Astrocyte of the cerebellum (primary cell): ENCODE data around the gene CHST4.

Source experiments
- DNase-seq: peaks from one replicate; pipeline ENCODE4 v3.0.0-alpha.2; 2011; ENCODE audit warnings: low read depth
- H3K4me3 ChIP-seq: 2 replicates; pipeline ENCODE4 v1.5.1; 2011; ENCODE audit warnings: mild to moderate bottlenecking, low read depth, low read length, moderate library complexity
- CTCF ChIP-seq: IDR thresholded peaks from 2 replicates; pipeline ENCODE4 v1.5.1; 2012; ENCODE audit warnings: low read length, low read depth, moderate library complexity, mild to moderate bottlenecking; ENCODE audit errors: missing control alignments
- in situ Hi-C: cut with HindIII; loops from 2 replicates; pipeline ENCODE4 v1.10.0; 2017; ENCODE audit warnings: low sequenced_read_pairs

Gene CHST4

GRCh38 chr16:71532366-71532765 lies 6.1 kb downstream of the CHST4 start:
- no peak for DNase-seq
- H3K4me3 ChIP-seq, result no peak overlapping the region
- TF ChIP-seq CTCF, result no peak
- in situ Hi-C loops, result no loop called here

DNA sequence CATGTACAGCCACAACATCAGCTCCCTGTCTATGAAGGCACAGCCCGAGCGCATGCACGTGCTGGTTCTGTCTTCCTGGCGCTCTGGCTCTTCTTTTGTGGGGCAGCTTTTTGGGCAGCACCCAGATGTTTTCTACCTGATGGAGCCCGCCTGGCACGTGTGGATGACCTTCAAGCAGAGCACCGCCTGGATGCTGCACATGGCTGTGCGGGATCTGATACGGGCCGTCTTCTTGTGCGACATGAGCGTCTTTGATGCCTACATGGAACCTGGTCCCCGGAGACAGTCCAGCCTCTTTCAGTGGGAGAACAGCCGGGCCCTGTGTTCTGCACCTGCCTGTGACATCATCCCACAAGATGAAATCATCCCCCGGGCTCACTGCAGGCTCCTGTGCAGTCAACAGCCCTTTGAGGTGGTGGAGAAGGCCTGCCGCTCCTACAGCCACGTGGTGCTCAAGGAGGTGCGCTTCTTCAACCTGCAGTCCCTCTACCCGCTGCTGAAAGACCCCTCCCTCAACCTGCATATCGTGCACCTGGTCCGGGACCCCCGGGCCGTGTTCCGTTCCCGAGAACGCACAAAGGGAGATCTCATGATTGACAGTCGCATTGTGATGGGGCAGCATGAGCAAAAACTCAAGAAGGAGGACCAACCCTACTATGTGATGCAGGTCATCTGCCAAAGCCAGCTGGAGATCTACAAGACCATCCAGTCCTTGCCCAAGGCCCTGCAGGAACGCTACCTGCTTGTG lies 10.7 kb downstream of the CHST4 start:
- TF ChIP-seq CTCF, result no peak
- in situ Hi-C loops, result no loop called here
- no peak overlapping the region for H3K4me3 ChIP-seq

DNA sequence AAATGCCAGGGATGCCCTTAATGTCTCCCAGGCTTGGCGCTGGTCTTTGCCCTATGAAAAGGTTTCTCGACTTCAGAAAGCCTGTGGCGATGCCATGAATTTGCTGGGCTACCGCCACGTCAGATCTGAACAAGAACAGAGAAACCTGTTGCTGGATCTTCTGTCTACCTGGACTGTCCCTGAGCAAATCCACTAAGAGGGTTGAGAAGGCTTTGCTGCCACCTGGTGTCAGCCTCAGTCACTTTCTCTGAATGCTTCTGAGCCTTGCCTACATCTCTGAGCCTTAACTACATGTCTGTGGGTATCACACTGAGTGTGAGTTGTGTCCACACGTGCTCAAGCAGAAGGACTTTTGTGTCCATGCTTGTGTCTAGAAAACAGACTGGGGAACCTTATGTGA lies 11.4 kb downstream of the CHST4 start:
- peak; percentile 31 for DNase-seq
- in situ Hi-C loops, result no loop called here
- peak; percentile 68 for TF ChIP-seq CTCF
- H3K4me3 ChIP-seq, result no peak overlapping the region

More for the DNA sequence above, 10.7 kb downstream of the CHST4 start:
- DNase-seq, result no peak

DNA sequence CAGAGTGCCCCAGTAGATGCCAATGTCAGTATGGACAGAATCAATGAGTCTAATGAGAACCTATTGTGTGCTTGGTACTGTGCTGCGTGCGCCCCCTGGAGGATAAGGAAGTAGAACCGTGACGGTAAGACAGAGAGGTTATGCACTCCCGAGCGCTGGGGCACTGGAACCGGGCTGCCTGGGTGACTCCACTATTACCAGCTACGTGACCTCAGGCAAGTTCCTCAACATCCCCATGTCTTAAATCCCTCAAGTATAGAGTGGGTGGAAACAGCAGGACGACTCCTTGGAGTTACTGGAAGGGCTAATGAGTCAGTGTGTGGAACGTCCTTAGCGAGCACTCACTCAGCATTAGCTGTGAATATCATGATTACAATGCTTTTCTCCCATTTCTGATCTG lies 16.2 kb downstream of the CHST4 start:
- DNase-seq, result no peak
- H3K4me3 ChIP-seq, result no peak overlapping the region
- in situ Hi-C loops, result no loop called here
- peak; percentile 49 for TF ChIP-seq CTCF

GRCh38 chr16:71547168-71547567 lies 20.9 kb downstream of the CHST4 start:
- H3K4me3 ChIP-seq, result no peak overlapping the region
- in situ Hi-C loops, result no loop called here
- TF ChIP-seq CTCF, result no peak
- DNase-seq, result no peak

DNA sequence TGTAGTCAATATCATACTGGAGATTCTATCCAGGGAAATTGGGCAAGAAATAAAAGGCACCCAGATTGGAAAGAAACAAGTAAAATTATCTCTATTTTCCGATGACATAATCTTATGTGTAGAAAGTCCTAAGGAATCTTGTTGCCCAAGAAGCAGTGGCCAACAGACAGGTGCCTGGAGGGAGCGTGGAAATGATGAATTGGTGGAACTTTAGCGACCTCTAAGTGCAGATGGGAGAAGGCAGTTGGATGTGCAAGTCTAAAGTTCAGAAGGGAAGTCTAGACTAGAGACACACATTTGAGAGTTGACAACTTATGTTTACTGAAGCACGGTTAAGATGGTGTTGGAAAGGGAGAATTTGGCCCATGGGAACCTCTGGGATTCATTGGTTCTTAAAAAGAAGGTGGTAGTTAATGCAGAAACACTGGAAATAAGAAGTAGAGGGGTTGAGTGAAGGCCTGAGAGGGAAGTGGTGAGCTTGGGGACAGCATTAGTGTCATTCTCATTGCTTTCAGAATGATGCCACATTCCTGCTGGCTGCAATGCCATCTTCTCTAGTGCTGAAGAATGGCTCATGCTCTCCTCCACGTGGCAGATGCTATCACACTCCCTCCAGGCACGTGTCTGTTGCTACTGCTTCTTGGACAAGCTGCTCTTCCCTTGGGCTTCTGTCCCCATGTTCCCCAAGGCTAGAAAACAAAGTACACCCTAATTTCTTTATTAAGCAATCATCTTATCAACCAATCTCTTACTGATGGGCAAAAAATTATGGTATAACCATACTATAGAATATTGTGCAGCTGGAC lies 26.7 kb downstream of the CHST4 start:
- no peak for TF ChIP-seq CTCF
- DNase-seq, result no peak
- in situ Hi-C loops, result no loop called here
- H3K4me3 ChIP-seq, result no peak overlapping the region
